Cerebellar cortex (tissue), 1 donor: Measurements from ENCODE around the gene DKK2.
A peak's percentile ranks its signal among the peaks of the same experiment; 100 is the strongest.

Source experiments
- DNase-seq: peaks from one replicate; pipeline ENCODE4 v3.0.0-alpha.2; 2015; ENCODE audit warnings: low spot score

DKK2 gene, protein sequence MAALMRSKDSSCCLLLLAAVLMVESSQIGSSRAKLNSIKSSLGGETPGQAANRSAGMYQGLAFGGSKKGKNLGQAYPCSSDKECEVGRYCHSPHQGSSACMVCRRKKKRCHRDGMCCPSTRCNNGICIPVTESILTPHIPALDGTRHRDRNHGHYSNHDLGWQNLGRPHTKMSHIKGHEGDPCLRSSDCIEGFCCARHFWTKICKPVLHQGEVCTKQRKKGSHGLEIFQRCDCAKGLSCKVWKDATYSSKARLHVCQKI

DNA sequence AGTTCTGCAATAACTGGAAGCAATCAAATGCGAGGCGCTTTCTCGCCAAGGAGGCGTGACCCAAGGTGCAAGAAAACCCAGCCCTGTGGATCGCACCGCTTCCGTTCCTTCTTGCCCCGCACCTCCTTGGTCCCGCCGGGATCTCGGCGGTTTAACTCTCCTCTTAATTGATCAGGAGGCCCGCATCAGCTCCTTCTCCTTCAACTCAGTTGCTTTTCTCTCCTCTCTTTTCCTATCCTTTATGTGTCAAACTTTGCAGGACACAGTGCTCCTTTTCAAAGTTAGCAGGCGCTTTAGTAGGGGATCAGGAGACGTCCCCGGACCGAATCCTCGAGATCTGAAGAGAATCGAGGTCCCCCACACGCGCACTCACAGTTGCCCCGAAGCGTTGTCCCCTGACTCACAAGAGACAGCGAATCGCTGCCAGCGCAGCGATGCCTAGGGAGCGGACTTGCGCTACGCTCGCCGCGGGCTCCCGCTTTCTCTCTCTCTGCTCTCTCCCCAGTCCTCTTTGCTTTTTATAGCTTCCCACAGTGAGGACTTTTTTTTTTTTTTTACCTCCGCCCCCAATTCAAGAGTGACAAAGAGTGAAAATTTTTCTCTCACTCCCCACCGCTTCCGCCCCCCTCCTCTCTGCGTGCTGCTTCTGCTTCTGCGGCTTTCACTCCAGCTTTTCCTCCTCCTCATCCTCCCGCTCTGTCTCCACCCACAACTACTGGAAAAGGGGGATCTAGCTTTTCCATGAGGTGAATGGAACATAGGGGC, at the start of gene DKK2:
Gene DKK2 (minus strand): TSS at position 495 of the 765 bp plus-strand sequence. CDS start 722 bp downstream, outside the sequence.
- no peak for DNase-seq

DNA sequence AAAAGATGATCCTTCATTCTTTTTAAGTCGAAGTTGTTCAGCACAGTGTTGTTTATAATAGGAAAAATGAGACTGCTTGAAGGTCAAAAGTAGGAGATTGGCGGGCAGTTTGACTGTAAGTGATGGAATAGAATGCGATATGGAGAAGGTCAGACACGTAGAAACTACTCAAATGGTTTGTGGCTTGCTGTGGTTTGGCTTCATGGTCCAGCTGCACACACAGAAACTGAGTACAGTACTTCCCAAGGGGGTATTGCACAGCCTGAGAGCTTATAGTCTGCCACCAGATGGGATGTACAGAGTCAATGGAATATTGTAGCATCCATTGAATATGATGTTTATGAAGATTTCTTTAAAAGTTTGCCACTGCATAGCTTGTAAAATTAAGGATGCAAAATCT, 41.1 kb upstream of the DKK2 start:
- no peak for DNase-seq

DNA sequence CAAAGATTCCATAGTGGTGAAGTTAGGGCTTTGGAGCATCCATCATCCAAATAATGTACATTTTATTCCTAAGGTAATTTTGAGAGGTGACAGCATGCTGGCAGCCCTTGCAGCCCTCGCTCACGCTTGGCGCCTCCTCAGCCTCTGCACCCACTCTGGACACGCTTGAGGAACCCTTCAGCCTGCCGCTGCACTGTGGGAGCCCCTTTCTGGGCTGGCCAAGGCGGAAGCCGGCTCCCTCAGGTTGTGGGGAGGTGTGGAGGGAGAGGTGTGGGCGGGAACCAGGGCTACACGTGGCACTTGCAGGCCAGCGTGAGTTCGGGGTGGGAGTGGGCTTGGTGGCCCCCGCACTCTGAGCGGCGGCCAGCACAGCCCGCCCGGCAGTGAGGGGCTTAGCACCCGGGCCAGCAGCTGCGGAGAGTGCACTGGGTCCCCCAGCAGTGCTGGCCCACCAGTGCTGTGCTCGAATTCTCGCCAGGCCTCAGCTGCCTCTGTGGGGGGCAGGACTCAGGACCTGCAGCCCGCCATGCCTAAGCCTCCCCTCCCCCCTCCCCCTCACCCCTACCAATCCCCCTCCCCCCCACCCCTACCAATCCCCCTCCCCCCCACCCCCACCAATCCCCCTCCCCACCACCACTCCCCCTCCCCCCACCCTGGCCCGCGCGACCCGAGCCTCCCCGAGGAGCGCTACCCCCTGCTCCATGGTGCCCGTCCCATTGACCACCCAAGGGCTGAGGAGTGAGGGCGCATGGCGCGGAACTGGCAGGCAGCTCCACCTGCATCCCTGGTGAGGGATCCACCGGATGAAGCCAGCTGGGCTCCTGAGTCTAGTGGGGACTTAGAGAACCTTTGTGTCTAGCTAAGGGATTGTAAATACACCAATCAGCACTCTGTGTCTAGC, 37.0 kb upstream of the DKK2 start:
- no peak for DNase-seq

DNA sequence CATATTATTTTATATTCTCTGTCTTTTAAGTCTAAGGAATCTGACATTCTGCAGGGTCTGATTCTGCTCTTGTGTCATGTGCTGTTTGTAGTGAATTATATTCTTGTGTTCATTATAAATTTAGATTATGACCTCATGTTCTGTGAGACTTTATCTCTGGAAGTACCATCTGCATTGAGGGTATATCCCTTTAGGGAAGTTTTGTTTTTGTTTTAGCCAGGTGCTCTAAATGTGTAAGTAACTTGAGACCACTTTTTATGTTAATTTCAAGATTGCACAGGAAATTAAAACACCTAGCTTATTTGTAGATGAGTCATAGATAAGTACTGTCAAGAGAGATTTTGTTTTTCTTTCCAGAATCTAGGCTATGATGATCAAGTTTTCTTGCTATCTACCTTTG, 35.0 kb upstream of the DKK2 start:
- no peak for DNase-seq

DNA sequence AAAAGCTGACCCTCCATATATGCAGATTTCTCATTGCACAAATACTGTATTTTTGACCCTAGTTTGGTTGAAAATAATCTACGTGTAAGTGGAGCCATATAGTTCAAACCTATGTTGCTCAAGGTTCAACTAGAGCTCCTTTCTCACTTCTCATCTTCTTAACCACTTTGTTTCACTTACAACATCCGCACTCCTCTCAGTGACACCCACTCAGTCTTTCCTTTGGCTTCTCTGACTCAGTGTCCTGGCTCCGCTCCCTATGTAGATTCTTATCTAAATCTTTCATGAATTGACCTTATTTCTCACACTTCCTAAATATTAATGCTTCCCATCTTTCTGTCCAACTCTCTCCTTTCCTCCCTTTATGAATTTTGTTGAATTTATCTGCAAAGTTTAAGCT, 32.9 kb upstream of the DKK2 start:
- DNase-seq, result no peak

DNA sequence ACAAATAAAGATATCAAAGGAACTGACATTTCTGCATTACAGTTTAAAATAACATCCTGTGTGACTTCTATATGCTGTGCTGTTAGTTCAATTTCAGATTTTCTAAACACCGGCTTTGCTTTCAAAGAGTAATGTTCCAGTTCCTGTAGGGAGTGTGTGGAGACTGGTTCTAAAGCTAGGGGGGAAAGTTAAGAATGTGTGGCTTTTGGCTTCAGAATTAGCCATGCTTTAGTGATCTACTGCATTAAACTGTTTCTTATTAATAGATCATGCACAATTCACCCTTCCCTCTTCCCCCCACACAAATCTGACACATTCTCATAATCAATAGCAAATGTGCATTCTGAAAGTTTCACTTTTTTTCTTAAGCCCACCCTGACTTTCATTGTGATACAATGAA, 32.0 kb upstream of the DKK2 start:
- no peak for DNase-seq

DNA sequence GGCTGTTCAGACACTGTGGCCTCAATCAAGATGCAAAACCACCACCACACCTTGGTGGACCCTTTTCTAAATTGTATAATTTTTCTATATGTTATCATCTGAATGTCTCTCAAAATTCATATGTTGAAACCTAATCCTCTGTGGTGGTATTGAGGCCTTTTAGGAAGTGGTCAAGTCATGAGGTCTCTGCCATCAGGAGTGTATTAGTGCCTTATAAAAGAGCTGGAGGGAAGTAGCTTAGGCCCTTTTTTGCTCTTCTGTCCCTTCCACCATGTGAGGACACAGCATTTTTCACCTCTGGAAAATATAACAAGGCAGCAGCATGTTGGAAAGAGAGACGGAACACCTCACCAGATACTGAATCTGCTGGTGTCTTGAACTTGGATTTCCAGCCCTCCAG, 30.5 kb upstream of the DKK2 start:
- no peak for DNase-seq

DNA sequence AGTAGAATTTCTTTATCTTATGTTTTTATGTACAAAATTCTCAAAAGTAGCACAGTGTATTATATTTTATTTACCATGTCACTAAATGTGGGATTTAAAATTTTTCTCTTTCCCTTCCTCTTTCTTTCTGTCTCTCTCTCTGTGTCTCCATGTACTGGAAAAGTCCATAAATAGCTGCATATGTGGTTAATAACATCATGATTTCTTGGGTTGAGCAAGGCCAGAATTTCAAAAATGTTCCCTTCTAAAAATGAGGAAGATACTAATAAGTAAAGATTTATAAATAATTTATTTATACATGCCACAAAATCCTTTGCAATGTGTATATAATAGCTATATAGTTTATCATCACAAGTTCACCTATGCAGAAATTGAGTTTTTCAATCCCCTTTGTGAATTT, 29.1 kb upstream of the DKK2 start:
- no peak for DNase-seq

DNA sequence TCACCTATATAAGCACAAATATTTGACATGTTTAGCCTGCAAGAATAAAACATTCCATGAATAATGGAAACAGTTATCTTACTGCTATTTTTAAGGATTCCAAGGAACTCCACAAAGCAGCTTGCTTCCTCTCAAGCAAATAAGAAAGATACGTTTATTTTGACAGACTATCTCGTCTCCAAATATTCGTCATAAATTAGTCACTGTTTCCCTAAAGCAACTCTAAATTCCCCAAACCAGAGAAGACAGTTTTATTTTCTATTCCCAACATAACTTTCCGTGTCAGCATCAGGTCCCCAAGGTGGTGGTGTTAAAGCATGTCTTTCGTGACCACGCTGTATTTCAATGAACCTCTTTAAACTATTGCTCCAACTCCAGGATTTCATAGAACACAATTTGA, 24.3 kb upstream of the DKK2 start:
- DNase-seq, result no peak

DNA sequence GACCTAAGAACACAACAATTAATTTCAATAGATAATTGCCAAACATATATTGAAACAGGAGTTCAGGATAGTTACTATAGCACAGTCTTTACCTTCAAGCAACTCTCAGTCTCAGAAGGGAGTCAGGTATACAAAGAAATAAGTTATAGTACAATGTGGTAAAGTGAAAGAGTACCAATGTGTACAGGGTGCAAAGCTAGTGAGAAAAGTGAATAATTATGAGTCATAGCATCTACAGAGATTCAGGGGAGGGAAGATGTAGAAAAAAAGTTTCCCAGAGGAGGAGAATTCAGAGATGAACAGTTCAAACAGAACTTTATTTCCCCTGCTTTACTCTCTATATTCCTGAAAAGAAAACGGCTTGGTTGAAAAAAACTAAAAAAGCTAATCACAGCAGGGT, 22.7 kb upstream of the DKK2 start:
- no peak for DNase-seq

DNA sequence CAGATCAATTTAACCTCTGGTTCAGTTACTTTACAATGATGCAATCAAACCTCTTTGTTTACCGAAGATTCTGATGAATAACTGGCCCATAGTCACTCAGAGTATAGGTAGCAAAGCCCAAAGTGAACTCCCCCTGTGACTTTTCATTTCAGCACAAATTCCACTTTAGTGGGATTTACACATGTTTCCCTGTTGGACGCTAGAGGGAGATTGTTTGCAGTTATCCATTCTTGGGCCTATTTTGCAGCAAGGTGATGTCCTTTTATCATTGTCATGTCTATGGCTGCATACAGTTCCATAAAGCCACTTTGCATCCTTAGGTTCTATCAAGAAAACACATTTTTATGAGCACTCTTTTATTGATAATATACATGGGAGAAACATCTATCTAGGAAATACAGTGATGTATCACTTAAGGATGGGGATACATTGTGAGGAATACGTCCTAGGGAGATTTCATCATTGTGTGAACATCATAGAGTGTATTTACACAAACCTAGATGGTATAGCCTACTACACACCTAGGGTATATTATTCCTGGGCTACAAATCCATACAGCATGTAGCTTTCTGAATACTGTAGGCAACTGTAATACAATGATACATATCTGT, 14.5 kb upstream of the DKK2 start:
- DNase-seq, result peak; percentile 43

DNA sequence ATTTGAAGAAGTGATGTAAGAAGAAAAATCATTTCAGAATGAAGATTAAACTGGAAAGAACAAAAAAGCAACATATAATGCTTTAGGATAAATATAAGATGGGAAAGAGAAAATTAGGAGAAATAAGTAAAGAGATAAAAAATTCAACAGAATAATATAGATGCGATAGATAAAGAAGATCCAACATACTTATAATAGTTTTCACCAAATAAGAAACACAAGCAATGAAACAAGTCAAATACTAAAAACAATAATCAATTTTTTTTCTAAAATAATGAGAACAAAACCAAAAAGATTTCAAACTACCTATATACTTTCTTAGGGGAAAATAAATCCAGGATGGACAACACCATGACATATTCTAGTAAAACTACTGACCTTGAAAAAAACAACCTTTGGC, 10.1 kb upstream of the DKK2 start:
- no peak for DNase-seq

DNA sequence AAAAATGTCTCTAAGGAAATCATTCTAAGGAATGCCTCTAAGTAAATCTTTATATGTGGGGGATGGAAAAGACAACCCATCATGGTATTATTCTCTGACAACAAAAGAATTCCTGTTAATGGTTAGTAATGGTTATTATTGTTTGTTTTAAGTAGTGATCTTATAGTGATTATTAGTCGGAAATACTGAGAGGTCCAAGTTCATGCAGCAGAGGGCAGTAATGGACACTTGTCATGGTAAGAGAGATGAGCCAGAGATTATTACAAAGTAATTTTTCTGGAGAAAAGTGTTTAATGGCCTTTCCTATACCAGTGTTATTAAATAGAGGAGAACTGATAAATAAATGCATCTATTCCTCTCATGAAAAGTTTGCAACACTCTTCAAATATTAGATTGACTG, 8.1 kb upstream of the DKK2 start:
- no peak for DNase-seq

DNA sequence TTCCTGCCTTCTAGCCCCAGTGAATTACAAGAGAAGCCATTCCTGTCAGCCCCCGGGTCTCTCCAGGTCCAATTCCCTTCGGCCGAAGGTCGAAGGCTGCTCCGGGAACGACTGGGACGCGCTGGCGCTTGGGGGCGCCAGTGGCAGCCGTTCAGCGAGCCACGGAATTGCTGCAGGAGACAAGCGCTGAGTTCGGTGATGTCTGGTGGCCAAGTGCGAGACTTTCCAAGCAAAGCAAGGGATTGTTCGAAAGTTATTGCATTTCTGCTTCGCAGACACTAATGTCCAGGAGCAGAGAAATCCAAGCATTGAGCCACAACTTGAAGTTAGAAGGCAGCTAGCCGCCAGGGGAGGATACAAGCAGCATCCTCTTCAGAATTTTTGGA, 1.1 kb upstream of the DKK2 start:
- DNase-seq, result peak; percentile 32

DNA sequence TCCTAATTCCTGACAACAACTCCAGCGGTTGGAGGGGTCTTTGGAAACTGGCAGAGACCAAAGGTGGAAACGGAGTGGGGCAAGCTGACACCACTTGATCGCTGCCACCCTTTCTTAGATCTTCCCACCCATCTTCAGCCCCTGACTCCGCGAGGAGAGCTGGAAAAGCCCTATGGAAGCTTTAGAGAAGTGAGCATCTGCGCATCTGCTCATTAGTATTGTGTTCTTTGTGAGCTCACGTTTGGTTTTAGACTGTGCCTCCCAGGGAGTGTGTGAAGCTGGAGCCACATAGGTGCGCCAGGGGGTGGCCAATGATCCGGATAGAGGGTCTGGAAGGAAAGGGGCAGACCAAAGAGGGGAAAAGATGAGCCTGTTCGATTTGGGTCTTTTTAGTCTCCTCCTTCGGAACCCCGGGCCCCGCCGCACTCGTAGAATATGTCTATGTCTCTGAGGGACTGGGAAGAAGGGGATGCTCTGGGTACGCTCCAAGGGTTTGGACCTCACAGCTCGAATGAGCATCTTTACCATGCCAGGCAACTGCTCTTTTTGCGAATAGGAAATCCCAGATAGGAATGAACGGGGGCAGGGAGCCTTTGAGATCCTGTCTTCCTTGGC, 578 bp upstream of the DKK2 start:
- DNase-seq, result no peak

DNA sequence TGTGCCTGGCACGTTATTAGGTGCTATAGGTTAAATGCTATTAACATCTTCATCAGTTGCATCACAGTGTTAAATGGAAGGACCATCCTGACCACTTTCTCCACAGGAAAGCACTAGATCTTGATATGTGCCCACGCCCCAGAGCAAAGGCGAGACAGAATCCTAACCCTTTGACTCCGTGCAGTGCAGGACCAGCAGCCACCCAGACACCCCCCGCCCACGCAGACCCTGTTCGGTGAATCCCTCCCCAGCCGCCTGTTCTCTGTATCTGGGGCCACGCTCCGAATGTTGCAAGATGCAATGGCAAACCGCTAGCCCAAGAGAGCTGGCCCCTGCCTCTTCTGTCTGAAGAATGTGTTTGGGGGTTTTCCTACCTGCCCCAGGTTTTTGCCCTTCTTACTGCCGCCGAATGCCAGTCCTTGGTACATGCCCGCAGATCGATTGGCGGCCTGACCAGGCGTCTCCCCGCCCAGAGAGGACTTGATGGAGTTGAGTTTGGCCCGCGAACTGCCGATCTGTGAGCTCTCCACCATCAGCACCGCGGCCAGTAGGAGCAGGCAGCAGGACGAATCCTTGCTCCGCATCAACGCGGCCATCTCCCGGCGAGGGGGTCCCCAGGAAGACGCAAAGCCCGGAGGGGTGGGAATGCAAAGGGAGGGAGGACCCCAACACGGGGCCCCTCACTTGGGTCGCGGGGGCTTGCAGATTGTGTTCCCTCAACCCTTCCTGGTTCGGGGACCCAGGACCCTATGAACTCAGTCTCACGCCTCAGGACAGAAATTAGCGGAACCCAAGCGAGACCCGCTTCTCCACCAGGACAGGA, 906 bp downstream of the DKK2 start:
- DNase-seq, result peak; percentile 12

DNA sequence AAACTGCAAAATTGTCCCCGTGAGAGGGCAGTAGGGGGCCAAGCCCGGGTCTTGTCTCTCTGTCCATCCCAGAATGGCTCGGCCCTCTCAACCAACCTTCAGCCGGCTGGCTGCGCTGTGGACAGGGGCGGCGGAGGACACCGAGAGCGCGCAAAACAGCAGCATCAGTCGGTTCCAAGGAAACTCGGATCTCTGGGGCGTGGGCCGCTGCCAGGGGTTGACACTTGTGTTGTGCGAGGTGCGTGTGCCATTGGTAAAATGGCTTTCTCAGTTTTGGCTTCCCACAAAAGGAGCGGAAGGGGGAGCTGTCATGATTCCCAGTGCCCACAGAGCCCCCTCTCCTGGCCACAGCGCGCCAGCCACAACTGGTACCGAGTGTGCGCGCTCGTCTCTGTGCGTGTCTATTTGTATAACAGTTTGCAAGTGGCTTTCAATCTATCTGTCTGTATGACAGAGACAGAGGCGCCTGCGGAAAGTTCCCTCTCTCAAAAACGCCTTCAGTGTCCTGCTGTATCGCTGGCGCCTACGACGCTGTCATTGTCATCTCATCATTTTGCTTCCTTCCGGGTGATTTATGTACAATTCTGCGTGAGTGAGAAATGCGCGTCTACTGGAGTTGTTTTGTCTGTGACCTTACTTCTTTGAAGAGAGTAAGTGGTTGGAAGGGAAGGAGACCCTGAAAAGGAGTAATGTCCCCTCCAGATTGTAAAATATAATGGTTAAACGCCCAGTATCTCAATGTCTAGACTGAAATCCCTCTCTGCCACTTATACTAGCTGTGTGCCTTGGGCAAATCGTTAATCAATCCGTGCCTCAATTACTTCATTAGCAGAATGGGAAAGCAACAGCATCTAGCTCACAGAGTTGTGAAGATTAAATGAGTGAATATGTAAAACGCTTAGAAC, 1.8 kb downstream of the DKK2 start:
- DNase-seq, result peak; percentile 32

DNA sequence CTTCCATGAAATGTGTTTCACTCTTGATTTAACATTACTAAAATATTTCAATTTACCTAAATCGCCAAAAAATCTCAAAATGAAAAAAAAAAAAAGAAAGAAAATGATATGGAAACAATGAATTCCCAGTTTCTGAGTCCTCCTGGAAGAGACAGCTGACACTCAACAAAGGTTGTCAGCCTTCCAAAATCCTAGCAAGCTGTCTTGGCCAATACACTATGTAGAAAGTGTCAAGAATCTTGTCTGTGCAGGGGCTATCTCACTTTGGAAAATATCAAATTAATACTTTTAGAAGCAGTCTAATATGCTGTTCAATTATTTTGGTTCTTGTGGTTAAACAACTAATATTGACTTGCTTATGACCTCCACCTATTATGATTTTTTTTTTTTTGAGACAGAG, 8.7 kb downstream of the DKK2 start:
- no peak for DNase-seq

DNA sequence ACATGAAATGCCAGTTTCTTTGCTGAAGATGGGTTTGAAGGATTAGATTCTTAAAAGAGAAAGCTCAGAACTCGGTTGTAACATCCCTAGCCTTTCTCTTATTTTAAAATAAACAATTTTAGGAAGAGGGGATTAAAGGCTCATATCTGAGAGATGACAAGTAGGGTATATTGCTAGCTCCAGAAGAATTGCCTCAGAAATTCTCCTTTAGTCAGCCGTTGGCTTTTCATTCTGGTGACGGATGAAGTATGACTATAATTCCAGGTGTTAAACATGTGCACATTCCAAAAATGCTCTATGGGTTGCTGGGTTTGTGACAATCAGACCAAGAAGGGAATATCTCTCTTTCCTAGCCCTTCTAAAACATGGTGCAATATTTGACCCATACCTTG, 17.8 kb downstream of the DKK2 start:
- DNase-seq, result no peak
